WTC11 (cell line): ENCODE results near the gene MACROD2. TPM values are rescaled to one million over a fixed set of nuclear protein-coding genes. Genes with fewer than 3 reads are reported as not detected.

Experiments
- ATAC-seq: fragments of 200-7000 bp; cut with Tn5 transposase; 2 replicates; pipeline ENCODE4 v1.10.0; 2021; ENCODE audit warnings: mild to moderate bottlenecking, moderate library complexity
- CTCF ChIA-PET: fragments of 300-600 bp; sonication (Branson Sonifier 250); formaldehyde crosslinking; loops from one replicate; lab custom pipeline; 2021; ENCODE audit warnings: antibody characterized with exemption; lab: Charles Lee
- POLR2A ChIA-PET: fragments of 350-600 bp; sonication (Branson Sonifier 250); formaldehyde crosslinking; loops from one replicate; lab custom pipeline; 2021; ENCODE audit warnings: antibody characterized with exemption; lab: Charles Lee
- DNase-seq: peaks from one replicate; pipeline ENCODE4 v3.0.0; 2021; ENCODE audit warnings: low spot score
- H3K27ac Mint-ChIP-seq: 2 replicates; pipeline ENCODE4 v1.8.0; 2021; ENCODE audit warnings: mixed read lengths
- H3K27me3 Mint-ChIP-seq: 2 replicates; pipeline ENCODE4 v1.8.0; 2021; ENCODE audit warnings: low read depth, mild to moderate bottlenecking, moderate library complexity, mixed read lengths
- H3K36me3 Mint-ChIP-seq: 2 replicates; pipeline ENCODE4 v1.8.0; 2021; ENCODE audit warnings: mixed read lengths
- H3K4me1 Mint-ChIP-seq: 2 replicates; pipeline ENCODE4 v1.8.0; 2022; ENCODE audit warnings: mixed read lengths
- H3K4me3 Mint-ChIP-seq: 2 replicates; pipeline ENCODE4 v1.8.0; 2021; ENCODE audit warnings: mild to moderate bottlenecking, moderate library complexity, mixed read lengths
- H3K9me3 Mint-ChIP-seq: 2 replicates; pipeline ENCODE4 v1.8.0; 2021; ENCODE audit warnings: mixed read lengths
- ARID4B ChIP-seq: sonication (generic); formaldehyde crosslinking; IDR thresholded peaks from 2 replicates; pipeline ENCODE4 v1.8.0; 2023; ENCODE audit warnings: missing genetic modification reagents, mild to moderate bottlenecking, borderline replicate concordance
- ATF3 ChIP-seq: sonication (generic); formaldehyde crosslinking; conservative IDR thresholded peaks from 2 replicates; pipeline ENCODE4 v1.8.1; 2022; ENCODE audit warnings: mild to moderate bottlenecking, missing genetic modification reagents
- E2F1 ChIP-seq: sonication (generic); formaldehyde crosslinking; IDR thresholded peaks from 2 replicates; pipeline ENCODE4 v1.8.0; 2022; ENCODE audit warnings: mild to moderate bottlenecking, missing genetic modification reagents
- ERG ChIP-seq: fragments of 250-450 bp; sonication (Bioruptor Pico); IDR thresholded peaks from 2 replicates; pipeline ENCODE4 v1.8.0; 2021; ENCODE audit warnings: mild to moderate bottlenecking
- FOXP1 ChIP-seq: sonication (generic); formaldehyde crosslinking; IDR thresholded peaks from 2 replicates; pipeline ENCODE4 v1.8.0; 2022; ENCODE audit warnings: missing genetic modification reagents, mild to moderate bottlenecking, moderate library complexity, borderline replicate concordance
- GABPB1 ChIP-seq: sonication (generic); formaldehyde crosslinking; IDR thresholded peaks from 2 replicates; pipeline ENCODE4 v1.8.1; 2023; ENCODE audit warnings: mild to moderate bottlenecking, missing genetic modification reagents
- GTF2I ChIP-seq: fragments of 250-450 bp; sonication (Bioruptor Pico); conservative IDR thresholded peaks from 2 replicates; pipeline ENCODE4 v1.4.0; 2021; ENCODE audit warnings: mild to moderate bottlenecking
- HMGXB4 ChIP-seq: sonication (generic); formaldehyde crosslinking; IDR thresholded peaks from 2 replicates; pipeline ENCODE4 v1.8.1; 2023; ENCODE audit warnings: mild to moderate bottlenecking, moderate library complexity, missing genetic modification reagents
- MYBL2 ChIP-seq: sonication (generic); formaldehyde crosslinking; IDR thresholded peaks from 2 replicates; pipeline ENCODE4 v1.8.1; 2023; ENCODE audit warnings: mild to moderate bottlenecking, moderate library complexity, missing genetic modification reagents
- RELA ChIP-seq: sonication (generic); formaldehyde crosslinking; IDR thresholded peaks from 2 replicates; pipeline ENCODE4 v1.8.1; 2022; ENCODE audit warnings: missing genetic modification reagents, mild to moderate bottlenecking, borderline replicate concordance
- RORB ChIP-seq: fragments of 250-450 bp; sonication (Bioruptor Pico); IDR thresholded peaks from 2 replicates; pipeline ENCODE4 v1.9.0; 2021; ENCODE audit warnings: mild to moderate bottlenecking
- TCF7 ChIP-seq: sonication (generic); formaldehyde crosslinking; IDR thresholded peaks from 2 replicates; pipeline ENCODE4 v1.8.0; 2022; ENCODE audit warnings: mild to moderate bottlenecking, low read depth, missing genetic modification reagents, moderate library complexity
- ZNF138 ChIP-seq: sonication (generic); formaldehyde crosslinking; conservative IDR thresholded peaks from 2 replicates; pipeline ENCODE4 v1.8.1; 2022; ENCODE audit warnings: mild to moderate bottlenecking, moderate library complexity, missing genetic modification reagents
- ZNF219 ChIP-seq: sonication (generic); formaldehyde crosslinking; IDR thresholded peaks from 2 replicates; pipeline ENCODE4 v1.8.0; 2023; ENCODE audit warnings: missing genetic modification reagents, mild to moderate bottlenecking, borderline replicate concordance
- ZNF425 ChIP-seq: fragments of 250-450 bp; sonication (Bioruptor Pico); conservative IDR thresholded peaks from 2 replicates; pipeline ENCODE4 v1.9.0; 2021; ENCODE audit warnings: mild to moderate bottlenecking
- ZNF532 ChIP-seq: fragments of 250-450 bp; sonication (Bioruptor Pico); IDR thresholded peaks from 2 replicates; pipeline ENCODE4 v1.9.0; 2021; ENCODE audit warnings: mild to moderate bottlenecking, borderline replicate concordance
- ZNF671 ChIP-seq: fragments of 250-450 bp; sonication (Bioruptor Pico); IDR thresholded peaks from 2 replicates; pipeline ENCODE4 v1.8.0; 2021; ENCODE audit warnings: mild to moderate bottlenecking
- total RNA-seq: library from RNA; stranded (reverse); gene quantifications from 3 replicates; pipeline ENCODE4 v1.2.3, GENCODE V29; 2021

MACROD2 gene
- total RNA-seq, 1 experiment from 2014 or later, result 4.1 TPM

- TF ChIP-seq HMGXB4 (CRISPR knock-in tag) (no peak), ARID4B (CRISPR knock-in tag) (no peak), GABPB1 (no peak), ERG (CRISPR knock-in tag) (no peak)
Measured at GRCh38 chr20:14723614-14724013, 728.3 kb downstream of the MACROD2 start (continued).

GRCh38 chr20:14724036-14724435 lies 728.7 kb downstream of the MACROD2 start:
- Mint-ChIP-seq H3K27me3 (no peaks in the 10 kb centered on the region), H3K9me3 (no peaks in the 10 kb centered on the region), H3K4me3 (no peak overlapping the region), H3K4me1 (no peaks in the 10 kb centered on the region), H3K27ac (no peak overlapping the region), H3K36me3 (no peaks in the 10 kb centered on the region)
- CTCF ChIA-PET, result no interaction called here
- POLR2A ChIA-PET, result no interaction called here
- DNase-seq, result no peak
- ATAC-seq, result no peak
- TF ChIP-seq ATF3 (CRISPR knock-in tag), result no peak
- TF ChIP-seq FOXP1, result no peak
- no peak for TF ChIP-seq ZNF532 (CRISPR knock-in tag)
- no peak for TF ChIP-seq MYBL2 (CRISPR knock-in tag)
- TF ChIP-seq E2F1 (CRISPR knock-in tag), result no peak
- no peak for TF ChIP-seq ZNF138 (CRISPR knock-in tag)
- TF ChIP-seq RELA, result no peak
- TF ChIP-seq RORB (CRISPR knock-in tag), result no peak
- no peak for TF ChIP-seq ZNF219 (CRISPR knock-in tag)
- TF ChIP-seq GTF2I (CRISPR knock-in tag), result no peak
- no peak for TF ChIP-seq TCF7 (CRISPR knock-in tag)
- no peak for TF ChIP-seq ZNF425 (CRISPR knock-in tag)
- no peak for TF ChIP-seq ZNF671 (CRISPR knock-in tag)
- TF ChIP-seq HMGXB4 (CRISPR knock-in tag), result no peak
